ENCODE measurements around the gene ADGRB3.

ADGRB3 gene

DNA sequence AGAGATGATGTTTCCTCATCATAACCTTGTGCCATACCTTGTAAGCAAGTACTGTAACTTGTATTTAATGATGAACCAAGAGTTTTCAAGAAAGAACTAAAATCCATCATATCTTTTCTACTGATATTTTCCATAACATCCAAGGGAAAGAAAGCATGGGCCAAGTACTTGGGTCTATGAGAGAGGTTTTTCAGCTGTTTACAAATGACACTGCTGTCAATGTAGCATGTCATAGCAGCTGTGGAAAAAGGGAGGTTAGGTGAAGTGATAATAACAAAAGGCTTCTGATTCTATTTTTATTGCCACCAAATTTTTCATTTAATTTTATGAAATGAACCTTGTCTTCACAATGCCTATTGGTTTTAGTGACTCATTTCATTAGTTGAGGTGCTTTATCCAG is 679.4 kb downstream of the ADGRB3 start:
- TF ChIP-seq, protein P1, sequence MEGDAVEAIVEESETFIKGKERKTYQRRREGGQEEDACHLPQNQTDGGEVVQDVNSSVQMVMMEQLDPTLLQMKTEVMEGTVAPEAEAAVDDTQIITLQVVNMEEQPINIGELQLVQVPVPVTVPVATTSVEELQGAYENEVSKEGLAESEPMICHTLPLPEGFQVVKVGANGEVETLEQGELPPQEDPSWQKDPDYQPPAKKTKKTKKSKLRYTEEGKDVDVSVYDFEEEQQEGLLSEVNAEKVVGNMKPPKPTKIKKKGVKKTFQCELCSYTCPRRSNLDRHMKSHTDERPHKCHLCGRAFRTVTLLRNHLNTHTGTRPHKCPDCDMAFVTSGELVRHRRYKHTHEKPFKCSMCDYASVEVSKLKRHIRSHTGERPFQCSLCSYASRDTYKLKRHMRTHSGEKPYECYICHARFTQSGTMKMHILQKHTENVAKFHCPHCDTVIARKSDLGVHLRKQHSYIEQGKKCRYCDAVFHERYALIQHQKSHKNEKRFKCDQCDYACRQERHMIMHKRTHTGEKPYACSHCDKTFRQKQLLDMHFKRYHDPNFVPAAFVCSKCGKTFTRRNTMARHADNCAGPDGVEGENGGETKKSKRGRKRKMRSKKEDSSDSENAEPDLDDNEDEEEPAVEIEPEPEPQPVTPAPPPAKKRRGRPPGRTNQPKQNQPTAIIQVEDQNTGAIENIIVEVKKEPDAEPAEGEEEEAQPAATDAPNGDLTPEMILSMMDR (IDR thresholded peaks at IDR 0.05; ENCODE audit: low read depth, low read length, missing control alignments): no peak
- no peak for DNase-seq (ENCODE audit: extremely low read depth, low read depth)
- H3K4me3 ChIP-seq (replicated peaks; ENCODE audit: low read depth, low read length): no peak overlapping the region

GRCh38 chr6:69331886-69332285 is 696.8 kb downstream of the ADGRB3 start:
- H3K4me3 ChIP-seq (replicated peaks; ENCODE audit: low read depth, low read length): no peak overlapping the region
- TF ChIP-seq, protein P1 (IDR thresholded peaks at IDR 0.05; ENCODE audit: low read depth, low read length, missing control alignments): no peak
- DNase-seq (ENCODE audit: extremely low read depth, low read depth): no peak

GRCh38 chr6:69337311-69337710 is 702.2 kb downstream of the ADGRB3 start:
- no peak overlapping the region for H3K4me3 ChIP-seq (replicated peaks; ENCODE audit: low read depth, low read length)
- TF ChIP-seq, protein P1 (IDR thresholded peaks at IDR 0.05; ENCODE audit: low read depth, low read length, missing control alignments): no peak
- DNase-seq (ENCODE audit: extremely low read depth, low read depth): no peak

DNA sequence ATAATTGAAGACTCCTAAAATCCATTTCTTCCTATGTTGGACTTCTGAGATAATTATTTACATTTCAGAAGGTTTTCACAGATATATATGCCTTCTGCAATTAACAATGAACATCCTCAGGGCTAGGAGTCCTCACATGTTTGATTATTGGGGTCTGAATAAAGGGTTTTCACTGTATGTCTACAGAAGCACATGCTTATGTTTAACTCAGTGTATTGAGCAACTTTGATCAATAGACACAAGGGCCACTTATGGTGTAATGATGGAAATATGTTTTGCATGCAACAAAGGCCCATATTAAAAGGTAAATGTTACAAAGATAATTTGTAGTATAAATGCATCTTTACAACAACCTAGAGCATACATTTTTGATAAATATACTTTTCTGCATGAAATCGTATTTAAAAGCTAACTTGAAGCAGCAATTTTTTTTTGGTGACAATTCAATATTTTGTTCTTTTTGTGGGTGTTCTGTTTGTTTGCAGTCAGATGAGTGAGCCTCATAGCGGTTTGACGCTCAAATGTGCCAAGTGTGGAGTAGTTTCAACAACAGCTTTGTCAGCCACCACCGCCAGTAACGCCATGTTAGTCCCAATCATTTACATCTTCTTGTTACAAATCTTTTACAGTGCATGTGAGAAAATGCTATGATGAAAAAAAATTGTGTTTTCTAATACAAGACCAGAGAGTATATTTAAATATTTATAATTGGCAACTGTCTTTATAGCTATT is 703.5 kb downstream of the ADGRB3 start:
- no peak overlapping the region for H3K4me3 ChIP-seq (replicated peaks; ENCODE audit: low read depth, low read length)
- no peak for DNase-seq (ENCODE audit: extremely low read depth, low read depth)
- TF ChIP-seq, protein P1 (IDR thresholded peaks at IDR 0.05; ENCODE audit: low read depth, low read length, missing control alignments): no peak

GRCh38 chr6:69339163-69339550 is 704.1 kb downstream of the ADGRB3 start:
- H3K4me3 ChIP-seq (replicated peaks; ENCODE audit: low read depth, low read length): no peak overlapping the region
- no peak for DNase-seq (ENCODE audit: extremely low read depth, low read depth)
- TF ChIP-seq, protein P1 (IDR thresholded peaks at IDR 0.05; ENCODE audit: low read depth, low read length, missing control alignments): no peak

- TF ChIP-seq, protein P1 (IDR thresholded peaks at IDR 0.05; ENCODE audit: low read depth, low read length, missing control alignments): no peak
- H3K4me3 ChIP-seq (replicated peaks; ENCODE audit: low read depth, low read length): no peak overlapping the region
- DNase-seq (ENCODE audit: extremely low read depth, low read depth): no peak
Observed at GRCh38 chr6:69340196-69340595, 705.1 kb downstream of the ADGRB3 start.

DNA sequence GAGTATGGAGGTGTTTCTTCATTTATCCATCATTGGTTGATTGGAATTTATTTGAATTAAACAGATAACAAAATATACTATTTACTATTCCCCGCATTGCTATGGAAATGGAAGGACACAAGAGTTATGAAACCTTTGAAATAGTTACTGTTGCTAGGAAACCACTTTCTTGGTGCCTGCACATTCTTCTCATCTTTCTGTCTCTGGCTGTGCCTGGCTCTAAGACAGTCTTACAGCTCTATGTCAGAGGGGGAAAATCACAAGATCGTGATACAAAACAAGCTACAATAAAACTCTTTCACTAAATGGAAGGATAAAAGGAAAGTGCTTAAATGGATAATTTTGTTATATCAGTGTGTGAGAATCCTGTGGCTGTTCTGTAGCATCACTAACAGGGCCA is 708.8 kb downstream of the ADGRB3 start:
- H3K4me3 ChIP-seq (replicated peaks; ENCODE audit: low read depth, low read length): no peak overlapping the region
- TF ChIP-seq, protein P1 (IDR thresholded peaks at IDR 0.05; ENCODE audit: low read depth, low read length, missing control alignments): no peak
- DNase-seq (ENCODE audit: extremely low read depth, low read depth): no peak
